HG03354 (cell line): ENCODE data around the gene TCP10L.
"Not testable (repeated sequence)": the region's sequence is repeated elsewhere in the genome, so short reads cannot be mapped to it uniquely, and the experiment has no call there.

Experiments used
- ATAC-seq: cut with Tn5 transposase; IDR thresholded peaks from one replicate; pipeline ENCODE4 v1.9.1; 2021; ENCODE audit warnings: mild to moderate bottlenecking; ENCODE audit not compliant: unreplicated experiment, poor library complexity, severe bottlenecking

The TCP10L gene, protein sequence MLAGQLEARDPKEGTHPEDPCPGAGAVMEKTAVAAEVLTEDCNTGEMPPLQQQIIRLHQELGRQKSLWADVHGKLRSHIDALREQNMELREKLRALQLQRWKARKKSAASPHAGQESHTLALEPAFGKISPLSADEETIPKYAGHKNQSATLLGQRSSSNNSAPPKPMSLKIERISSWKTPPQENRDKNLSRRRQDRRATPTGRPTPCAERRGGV

DNA sequence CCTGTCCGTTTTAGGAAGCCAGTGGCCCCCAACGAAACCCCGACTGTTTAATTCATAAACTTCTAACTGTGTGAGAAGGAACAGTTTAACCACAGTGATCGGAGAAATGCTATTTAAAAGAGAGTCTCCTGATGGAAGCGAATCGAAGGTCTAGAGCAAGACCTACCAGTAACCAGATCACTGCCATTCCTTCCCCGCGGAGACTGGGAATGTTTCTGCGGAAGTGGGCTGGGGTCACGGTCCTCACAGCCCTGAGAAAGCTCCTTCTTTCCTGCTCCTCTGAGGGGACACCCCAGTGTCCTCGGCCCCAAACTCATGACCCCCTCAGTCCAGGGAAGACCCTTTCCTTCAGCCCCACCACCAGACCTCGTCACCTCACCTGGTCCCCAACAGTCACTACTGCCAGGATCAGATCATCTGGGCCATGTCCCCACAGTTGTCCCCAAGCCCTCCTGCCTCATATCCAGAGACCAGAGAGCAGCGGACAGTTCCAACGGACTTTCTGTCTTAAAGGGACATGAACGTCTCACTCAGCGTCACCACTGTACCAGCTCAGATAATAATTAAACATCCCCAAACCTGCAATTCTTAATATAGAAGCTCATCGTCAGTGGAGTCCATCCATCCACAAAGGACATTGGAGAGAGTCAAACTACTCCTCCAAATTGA lies at the start of gene TCP10L:
TSS of gene TCP10L (minus strand) at position 482 of the 669 bp plus-strand sequence. CDS start 1,219 bp downstream, outside the sequence.
- no peak for ATAC-seq

DNA sequence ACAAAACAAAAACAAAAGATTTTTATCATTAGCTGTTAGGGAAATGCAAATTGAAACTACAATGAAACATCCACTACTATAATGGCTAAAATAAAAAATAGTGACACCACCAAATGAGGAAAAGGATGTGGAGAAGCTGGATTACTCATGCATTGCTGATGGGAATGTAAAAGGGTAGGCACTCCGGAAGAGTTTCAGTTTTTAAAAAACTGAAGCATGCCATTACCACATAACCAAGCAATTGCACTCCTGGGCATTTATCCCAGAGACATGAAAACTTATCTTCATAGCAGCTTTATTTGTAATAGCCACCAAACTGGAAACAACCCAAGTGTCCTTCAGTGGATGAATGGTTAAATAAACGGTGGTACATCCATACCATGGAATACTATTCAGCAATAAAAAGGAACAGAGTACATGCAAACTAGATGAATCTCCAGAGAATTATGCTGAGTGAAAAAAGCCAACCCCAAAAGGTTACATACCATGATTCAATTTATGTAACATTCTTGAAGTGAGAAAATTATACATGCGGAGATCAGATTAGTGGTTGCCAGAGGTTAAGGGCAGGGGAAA lies 41.4 kb upstream of the TCP10L start:
- no peak for ATAC-seq

DNA sequence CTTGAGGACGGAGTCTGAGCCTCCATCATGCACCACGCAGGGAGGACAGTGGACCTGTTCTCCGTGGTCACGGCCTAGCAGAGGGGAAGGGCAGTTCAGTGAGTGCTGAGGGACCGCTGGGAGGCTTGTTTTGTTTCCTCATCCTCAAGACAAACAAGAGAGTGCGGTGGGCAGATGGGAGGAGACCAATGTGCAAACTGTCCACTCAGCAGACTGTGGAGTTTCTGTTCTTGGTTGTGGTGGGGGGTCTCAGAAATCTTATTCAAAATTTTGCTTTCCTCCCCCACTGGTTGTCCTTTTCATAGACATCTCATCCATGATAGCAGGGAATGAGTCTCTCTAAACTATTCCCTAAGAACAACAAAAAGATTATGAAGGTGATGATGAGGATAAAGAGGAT lies 32.9 kb upstream of the TCP10L start:
- ATAC-seq: not testable (repeated sequence)

DNA sequence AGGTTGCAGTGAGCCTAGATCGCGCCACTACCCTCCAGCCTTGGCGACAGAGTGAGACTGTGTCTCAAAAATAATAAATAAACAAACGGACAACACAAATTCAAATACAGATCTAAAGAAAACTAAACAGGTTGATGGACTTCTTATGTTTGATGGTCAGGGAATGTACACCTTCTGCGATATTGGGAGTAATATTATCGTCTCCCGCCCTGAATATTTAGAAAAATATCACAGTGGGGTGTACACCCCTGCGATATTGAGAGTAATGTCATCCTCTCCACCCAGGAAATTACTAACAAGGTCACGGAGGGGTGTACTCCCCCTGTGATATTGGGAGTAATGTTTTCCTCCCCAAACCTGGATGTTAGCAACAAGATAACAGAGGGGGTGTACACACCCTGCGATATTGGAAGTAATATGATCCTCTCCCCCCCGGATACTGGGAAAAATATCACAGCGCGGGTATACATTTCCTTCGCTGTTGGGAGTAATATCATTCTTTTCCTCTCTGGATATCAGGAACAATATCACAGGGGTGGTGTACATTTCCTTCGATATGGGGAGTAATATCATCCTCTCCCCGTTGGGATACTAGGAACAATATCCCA lies 28.2 kb upstream of the TCP10L start:
- no peak for ATAC-seq

DNA sequence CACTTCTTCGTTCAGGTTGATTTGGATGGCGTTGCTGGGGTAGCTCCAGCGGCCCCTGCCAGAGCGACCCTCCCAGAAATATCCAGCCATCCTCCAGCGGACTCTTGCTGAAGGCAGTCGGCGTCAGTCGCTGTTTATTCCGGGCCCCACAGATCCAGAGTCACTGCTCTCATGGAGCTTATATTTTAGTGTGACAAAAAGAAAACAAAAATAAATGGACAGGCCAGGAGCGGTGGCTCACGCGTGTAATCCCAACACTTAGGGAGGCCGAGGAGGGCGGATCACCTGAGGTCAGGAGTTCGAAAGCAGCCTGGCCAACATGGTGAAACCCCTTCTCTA lies 27.6 kb upstream of the TCP10L start:
- no peak for ATAC-seq

DNA sequence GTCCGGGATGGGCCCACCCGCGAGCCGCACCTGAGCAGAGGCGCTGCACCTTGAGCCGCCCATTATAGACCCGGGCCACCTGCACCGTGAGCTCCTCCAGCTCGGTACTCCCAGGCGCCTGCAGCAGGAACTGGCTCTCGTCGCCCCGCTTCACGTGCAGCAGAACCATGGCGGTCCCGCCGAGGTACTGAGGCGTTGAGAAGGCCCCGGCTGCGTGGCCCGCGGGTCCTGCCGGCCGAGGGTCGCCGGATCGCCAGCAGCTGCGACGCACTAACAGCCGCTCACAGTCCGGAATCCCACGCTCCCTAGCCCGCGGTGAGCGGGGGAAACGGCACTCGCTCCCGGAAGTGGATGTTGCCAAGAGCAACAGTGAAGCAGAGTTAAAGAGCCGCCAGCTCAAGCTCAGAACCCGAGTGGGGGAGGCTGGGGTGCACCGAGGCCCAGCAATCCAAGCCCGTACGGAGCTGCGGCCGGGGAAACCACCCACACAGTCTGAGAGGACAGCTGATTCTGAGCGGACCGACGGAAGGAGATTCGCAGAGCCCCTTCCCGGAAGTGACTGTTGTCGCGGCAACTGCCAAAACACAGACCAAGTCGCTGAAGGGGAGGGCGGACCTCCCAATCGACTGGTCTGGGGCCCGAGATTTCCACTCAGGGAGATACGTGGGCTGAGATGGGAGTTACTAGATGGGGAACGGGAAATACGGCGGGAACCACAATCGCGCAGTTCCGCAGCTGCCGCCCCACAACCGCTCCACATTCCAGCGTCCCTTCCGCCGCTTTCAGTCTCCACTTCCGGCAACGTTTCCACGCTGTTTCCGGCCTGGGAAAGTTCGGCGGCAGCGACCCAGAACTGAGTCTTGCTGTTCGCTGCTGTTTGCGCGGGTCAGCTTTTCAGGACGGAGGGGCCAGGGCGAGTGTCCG lies 27.0 kb upstream of the TCP10L start, which contains the start of gene CFAP298:
TSS of gene CFAP298 (minus strand) at position 303 of the 924 bp plus-strand sequence. CDS start at position 169, 134 bp downstream.
- ATAC-seq: peak; percentile 94

DNA sequence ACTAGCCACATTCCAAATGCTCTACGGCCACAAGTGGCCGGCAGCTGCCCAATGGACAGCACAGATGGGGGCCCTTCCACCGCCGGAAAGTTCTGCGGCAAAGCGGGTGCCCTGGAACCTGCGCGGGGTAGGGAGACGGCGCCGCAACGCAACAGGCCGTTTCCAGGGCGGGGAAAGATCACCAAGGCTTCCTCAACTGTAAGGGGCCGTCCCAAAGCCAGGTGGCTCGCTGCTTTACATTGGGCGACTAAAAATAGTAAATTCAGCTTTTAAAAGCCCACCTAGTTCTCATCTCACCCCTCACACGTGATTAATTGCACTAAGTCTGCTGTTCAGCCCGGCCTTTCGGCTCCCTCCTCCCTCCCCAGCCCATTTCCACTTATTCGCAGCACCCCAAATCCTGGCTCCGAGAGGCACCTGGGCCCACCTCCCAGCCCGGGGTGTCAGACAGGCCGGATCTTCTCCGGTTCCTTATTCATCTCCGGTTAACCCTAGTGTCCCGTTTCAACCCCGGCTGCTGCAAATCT lies 26.2 kb upstream of the TCP10L start:
- ATAC-seq: peak; percentile 21

DNA sequence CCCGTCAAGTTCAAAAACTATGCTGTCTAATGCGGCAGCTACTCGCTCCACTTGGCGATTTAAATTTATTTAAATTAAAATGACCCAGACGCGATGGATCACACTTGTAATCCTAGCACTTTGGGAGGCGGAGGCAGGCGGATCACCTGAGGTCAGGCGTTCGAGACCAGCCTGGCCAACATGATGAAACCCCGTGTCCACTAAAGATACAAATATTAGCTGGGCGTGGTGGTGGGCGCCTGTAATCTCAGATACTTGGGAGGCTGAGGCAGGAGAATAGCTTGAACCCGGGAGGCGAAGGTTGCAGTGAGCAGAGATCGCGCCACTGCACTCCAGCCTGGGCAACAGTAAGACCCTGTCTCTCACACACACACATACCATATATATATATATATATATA lies 25.6 kb upstream of the TCP10L start:
- not testable (repeated sequence) for ATAC-seq

DNA sequence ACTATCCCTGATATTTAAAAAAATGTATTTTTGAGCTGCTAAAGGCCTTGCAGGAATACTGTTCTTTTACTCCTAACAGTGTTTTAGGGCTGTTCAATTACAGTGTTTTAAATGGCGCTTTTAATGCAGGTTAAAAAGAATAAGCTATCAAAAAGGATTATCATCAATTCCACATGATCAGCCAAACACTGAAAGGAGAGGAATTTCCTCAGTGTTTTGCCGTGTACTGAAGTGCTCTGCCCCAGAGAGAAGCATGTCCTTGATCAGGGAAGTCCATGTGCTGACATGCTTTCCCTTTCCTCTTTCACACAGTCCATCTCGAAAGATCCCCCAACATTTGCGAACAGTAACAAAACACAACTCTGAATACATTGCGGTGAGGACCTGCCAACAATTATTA lies 23.5 kb upstream of the TCP10L start:
- no peak for ATAC-seq

DNA sequence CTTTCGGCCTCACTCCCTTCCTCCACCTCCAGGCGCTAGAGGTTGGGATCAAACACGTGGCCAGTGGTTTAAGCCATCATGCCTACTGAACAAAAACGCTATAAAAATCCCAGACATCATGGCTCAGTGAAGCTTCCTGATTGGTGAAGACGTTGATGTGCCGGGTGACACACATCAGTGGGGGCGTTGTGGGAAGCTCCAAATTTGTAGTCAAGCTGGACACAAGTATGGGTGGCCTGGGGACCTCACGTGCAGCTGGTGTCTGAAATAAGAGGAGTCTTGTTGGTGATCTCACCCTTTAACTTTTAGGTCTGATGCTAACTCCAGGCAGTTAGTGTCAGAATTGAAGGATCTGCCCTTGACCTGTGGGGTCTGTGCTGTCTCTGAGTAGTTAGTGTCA lies 20.1 kb upstream of the TCP10L start:
- ATAC-seq: no peak

DNA sequence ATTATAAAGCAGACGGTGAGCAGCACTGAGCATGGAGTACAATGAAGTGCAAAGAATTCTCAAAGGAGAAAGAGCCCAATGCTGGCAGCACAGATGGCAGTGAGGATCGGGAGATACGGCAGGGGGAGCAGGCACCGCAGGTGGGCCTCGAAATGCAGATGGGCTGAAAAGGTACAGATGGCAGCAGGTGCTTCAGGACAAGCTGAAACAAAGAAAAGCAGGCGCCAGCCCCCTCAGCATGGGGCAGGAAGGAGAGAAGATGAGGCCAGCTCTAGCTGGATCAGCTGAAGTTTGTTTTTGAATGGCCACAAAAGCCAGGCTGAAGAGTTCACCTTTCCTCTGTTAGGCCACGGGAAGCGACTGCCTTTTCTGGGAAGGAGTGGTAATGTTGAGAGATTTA lies 19.1 kb upstream of the TCP10L start:
- no peak for ATAC-seq

DNA sequence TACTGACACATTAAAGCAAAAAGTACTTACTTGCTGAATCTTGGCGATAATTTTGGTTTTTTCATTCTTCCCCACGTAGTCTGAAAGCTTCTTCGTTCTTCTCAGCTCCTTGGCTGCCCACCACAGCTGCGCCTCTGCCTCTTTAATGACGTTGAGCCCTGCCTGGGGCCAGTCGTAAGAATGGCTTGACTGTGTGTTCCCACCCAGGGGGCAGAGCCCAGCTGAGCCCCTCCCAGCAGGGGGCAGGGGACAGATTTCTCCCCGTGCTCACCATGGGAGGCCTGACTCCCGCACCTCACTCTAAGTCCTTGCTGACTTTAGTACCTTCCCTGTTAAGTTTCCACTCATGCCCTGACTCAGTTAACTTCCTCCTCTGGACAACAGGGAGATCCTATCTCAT lies 17.8 kb upstream of the TCP10L start:
- no peak for ATAC-seq

DNA sequence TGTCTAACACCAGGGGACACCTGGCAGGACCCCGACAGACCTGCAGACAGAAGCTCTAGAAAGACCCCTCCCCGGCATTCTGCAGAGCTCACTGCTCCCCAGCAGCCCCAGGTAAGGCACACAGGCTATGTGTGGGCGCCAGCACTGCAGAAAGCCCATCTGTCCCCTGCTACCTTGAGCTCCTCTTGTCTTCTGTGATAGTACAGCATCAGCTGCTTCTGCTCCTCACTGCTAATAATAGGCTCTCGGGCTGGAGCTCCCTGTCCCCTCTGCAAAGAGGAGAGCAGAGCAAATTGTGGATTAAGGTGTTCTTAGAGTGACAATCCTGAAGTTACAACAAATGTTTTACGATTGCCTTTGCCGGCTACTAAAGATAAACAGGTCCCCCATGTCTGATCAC lies 16.8 kb upstream of the TCP10L start:
- no peak for ATAC-seq

DNA sequence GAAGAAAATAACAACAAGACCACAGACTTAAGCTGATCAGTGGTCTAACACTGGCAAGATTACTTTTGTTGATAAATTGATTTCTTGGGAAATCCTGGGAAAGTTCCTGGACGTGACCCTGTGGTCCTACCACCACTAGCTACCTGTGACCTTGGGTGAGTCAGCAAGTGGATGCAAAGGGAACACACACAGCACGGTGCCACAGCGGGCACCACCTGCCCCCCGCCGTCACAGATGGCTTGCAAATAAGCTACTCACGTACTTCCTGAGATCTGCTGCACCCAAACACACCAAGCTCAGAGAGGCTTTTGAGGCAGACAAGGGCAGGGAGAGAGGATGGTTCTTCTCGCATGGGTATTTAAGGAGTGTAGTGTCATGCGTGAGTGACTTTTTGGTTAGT lies 14.2 kb upstream of the TCP10L start:
- no peak for ATAC-seq

DNA sequence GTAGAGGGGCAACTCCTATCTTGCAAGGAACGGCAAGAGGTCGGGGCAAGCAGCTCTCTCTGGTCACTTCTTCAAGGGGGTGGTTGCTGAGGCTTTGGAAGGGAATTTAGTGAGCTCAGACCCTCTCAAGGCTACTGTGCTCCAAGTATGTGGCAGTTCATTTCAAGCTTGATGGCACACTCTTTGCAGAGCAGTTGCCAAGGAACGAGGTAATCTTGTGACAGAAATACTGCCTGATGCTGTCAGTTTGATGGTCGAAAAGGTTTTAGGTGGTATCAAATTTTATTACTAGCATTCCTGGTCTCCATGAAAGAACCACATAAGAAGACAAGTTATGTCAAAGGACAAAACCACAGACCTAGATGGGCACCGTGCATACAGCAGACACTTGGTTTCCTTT lies 13.8 kb upstream of the TCP10L start:
- no peak for ATAC-seq

DNA sequence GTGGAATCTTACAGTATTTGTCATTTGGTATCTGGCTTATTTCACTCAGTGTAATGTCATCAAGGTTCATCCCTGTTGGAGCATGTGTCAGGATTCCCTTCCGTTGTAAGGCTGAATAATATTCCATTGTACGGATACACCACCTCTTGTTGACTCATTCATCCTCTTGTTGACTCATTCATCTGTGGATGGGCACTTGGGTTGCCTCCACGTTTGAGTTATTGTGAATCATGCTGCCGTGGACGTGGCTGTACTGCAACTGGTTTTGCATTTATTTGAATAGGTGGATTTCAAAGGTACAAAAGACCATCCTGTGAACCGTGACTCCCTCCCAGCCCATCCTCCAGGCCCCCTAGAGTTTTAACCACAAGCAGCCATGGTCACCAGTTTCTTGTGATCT lies 11.9 kb upstream of the TCP10L start:
- no peak for ATAC-seq

DNA sequence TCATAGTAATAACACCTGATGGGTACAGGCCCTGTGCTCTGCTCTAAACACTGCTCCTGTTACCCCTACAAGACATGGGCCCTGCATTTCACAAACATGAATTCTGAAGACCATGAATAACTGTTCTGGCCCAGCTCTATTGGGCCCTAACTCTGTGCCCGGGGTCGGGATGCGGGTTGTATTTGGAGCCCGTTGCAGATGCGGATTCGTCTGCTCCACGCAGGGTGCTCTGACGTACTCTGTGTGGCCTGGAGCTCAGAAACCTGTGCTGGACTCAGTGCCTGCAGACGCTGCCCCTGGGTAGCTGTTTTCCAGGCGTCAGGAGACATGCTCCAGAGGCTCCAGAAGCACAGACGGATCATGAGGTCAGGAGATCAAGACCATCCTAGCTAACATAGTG lies 10.1 kb upstream of the TCP10L start:
- no peak for ATAC-seq

DNA sequence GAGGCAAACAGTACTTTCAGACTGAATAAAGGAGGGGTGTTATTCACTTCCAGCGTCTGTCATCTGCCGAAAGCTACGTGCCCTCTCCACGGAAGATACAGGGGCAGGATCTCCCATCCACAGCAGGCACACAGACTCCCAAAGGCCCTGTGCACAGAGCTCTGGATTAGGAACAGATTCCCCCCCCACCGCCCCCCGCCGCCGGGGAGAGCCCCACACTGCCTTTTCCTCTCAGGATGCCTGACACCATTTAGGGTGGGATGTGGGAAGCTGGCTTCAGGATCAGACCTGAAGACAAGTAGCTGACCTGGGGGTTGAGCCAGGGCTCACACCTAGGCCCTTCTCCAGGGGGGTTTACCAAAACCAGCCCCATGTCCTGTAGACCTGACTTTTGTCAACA lies 8.4 kb upstream of the TCP10L start:
- no peak for ATAC-seq

DNA sequence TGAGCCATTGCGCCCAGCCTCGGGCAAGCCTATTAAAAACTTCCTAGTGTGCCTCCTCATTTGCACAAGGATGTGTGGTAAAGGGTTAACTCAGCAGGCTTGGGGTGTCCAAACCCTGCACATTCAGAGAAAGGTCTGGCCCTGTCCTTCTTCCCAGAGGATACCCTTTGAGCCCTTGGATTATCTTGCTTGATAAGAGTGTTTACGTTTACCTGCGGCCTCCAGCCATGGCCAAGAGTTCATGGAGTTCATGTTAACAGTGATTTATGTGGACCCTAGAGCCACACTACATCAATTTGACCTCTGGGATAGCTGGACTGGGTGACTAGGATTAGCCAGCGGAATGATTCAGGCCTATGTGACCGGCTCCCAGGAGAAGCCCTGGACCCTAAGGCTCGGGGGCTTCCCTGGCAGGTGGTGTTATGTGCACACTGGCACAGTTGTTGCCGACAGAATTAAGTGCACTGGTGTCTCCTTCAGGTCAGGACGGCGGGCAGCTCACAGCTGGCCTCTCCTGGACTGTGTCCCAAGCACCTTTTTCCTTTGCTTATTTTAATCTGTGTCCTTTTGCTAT lies 7.7 kb upstream of the TCP10L start:
- ATAC-seq: no peak
